Neural cell (in vitro differentiated cells): ENCODE measurements around the gene PHGDH. TPM values are rescaled to one million over a fixed set of nuclear protein-coding genes. Genes with fewer than 3 reads are reported as not detected.

ENCODE experiments used
- H2AFZ ChIP-seq: fragments of 200-600, 300-800 bp; sonication (generic), shearing (Covaris generic); 2 replicates; pipeline ENCODE4 v1.6.0; 2014; ENCODE audit warnings: low read depth, mild to moderate bottlenecking, antibody characterized with exemption, low read length, moderate library complexity
- H3F3A ChIP-seq: fragments of 200-600 bp; shearing (Covaris generic); 2 replicates; pipeline ENCODE4 v1.6.1; 2016; ENCODE audit warnings: mild to moderate bottlenecking, moderate library complexity, mixed read lengths, antibody characterized with exemption, low read length; ENCODE audit not compliant: insufficient read depth, poor library complexity, severe bottlenecking
- H3K27ac ChIP-seq: fragments of 200-600, 300-800 bp; sonication (generic), shearing (Covaris generic); 2 replicates; pipeline ENCODE4 v1.5.1; 2014; ENCODE audit warnings: mild to moderate bottlenecking, low read length, moderate library complexity
- H3K27me3 ChIP-seq: fragments of 300-800, 200-600 bp; sonication (generic), shearing (Covaris generic); 2 replicates; pipeline ENCODE4 v1.6.0; 2014; ENCODE audit warnings: mild to moderate bottlenecking, low read depth, low read length, moderate library complexity; ENCODE audit not compliant: insufficient read depth
- H3K36me3 ChIP-seq: fragments of 300-800, 200-600 bp; sonication (generic), shearing (Covaris generic); 2 replicates; pipeline ENCODE4 v1.5.1; 2014; ENCODE audit warnings: mild to moderate bottlenecking, antibody characterized with exemption, low read length, moderate library complexity; ENCODE audit not compliant: insufficient read depth
- H3K4me2 ChIP-seq: fragments of 300-800, 200-600 bp; sonication (generic), shearing (Covaris generic); 2 replicates; pipeline ENCODE4 v1.6.0; 2014; ENCODE audit warnings: mild to moderate bottlenecking, low read length
- H3K4me3 ChIP-seq: fragments of 300-800, 200-600 bp; sonication (generic), shearing (Covaris generic); 2 replicates; pipeline ENCODE4 v1.5.1; 2014; ENCODE audit warnings: mild to moderate bottlenecking, low read length, moderate library complexity
- H3K79me2 ChIP-seq: fragments of 200-600 bp; shearing (Covaris generic); replicated peaks from 2 replicates; pipeline ENCODE4 v1.6.0; 2014; ENCODE audit warnings: mild to moderate bottlenecking, low read length, moderate library complexity; ENCODE audit not compliant: insufficient read depth
- H3K9ac ChIP-seq: fragments of 300-800, 200-600 bp; sonication (generic), shearing (Covaris generic); 2 replicates; pipeline ENCODE4 v1.6.1; 2016; ENCODE audit warnings: mild to moderate bottlenecking, low read length, mixed read lengths
- H3K9me2 ChIP-seq: fragments of 200-600 bp; shearing (Covaris generic); 2 replicates; pipeline ENCODE4 v1.6.1; 2016; ENCODE audit warnings: mild to moderate bottlenecking, low read length, mixed read lengths; ENCODE audit not compliant: insufficient read depth
- H3K9me3 ChIP-seq: fragments of 200-600, 300-800 bp; sonication (generic), shearing (Covaris generic); 2 replicates; pipeline ENCODE4 v1.6.1; 2016; ENCODE audit warnings: mild to moderate bottlenecking, mixed run types, low read length, moderate library complexity, mixed read lengths
- H4K20me1 ChIP-seq: fragments of 200-600 bp; shearing (Covaris generic); 2 replicates; pipeline ENCODE4 v1.6.1; 2016; ENCODE audit warnings: mild to moderate bottlenecking, mixed run types; ENCODE audit not compliant: insufficient read depth
- CTCF ChIP-seq: fragments of 450-650 bp; IDR thresholded peaks from 2 replicates; pipeline ENCODE4 v1.5.1; 2014; ENCODE audit warnings: antibody characterized with exemption, mild to moderate bottlenecking, moderate library complexity; ENCODE audit not compliant: poor library complexity, severe bottlenecking
- EP300 ChIP-seq: fragments of 450-650 bp; conservative IDR thresholded peaks from 2 replicates; pipeline ENCODE4 v1.6.1; 2014; ENCODE audit warnings: antibody characterized with exemption, mild to moderate bottlenecking, moderate library complexity; ENCODE audit not compliant: poor library complexity, severe bottlenecking
- EZH2 ChIP-seq: fragments of 200-600, 300-800 bp; shearing (Covaris generic), sonication (generic); IDR thresholded peaks from 2 replicates; pipeline ENCODE4 v1.6.1; 2014; ENCODE audit warnings: antibody characterized with exemption, low read length, borderline replicate concordance, mild to moderate bottlenecking; ENCODE audit not compliant: insufficient read depth, poor library complexity, severe bottlenecking
- MXI1 ChIP-seq: fragments of 450-650 bp; conservative IDR thresholded peaks from 2 replicates; pipeline ENCODE4 v1.6.1; 2014; ENCODE audit warnings: antibody characterized with exemption, mild to moderate bottlenecking; ENCODE audit not compliant: poor library complexity, severe bottlenecking
- POLR2AphosphoS5 ChIP-seq: IDR thresholded peaks from 2 replicates; pipeline ENCODE4 v1.6.1; 2012
- RAD21 ChIP-seq: fragments of 450-650 bp; conservative IDR thresholded peaks from 2 replicates; pipeline ENCODE4 v1.6.1; 2014; ENCODE audit warnings: antibody characterized with exemption, mild to moderate bottlenecking, moderate library complexity
- REST ChIP-seq: IDR thresholded peaks from 2 replicates; pipeline ENCODE4 v1.6.1; 2012; ENCODE audit warnings: borderline replicate concordance
- SMC3 ChIP-seq: fragments of 450-650 bp; conservative IDR thresholded peaks from 2 replicates; pipeline ENCODE4 v1.6.1; 2014; ENCODE audit warnings: antibody characterized with exemption, mild to moderate bottlenecking, moderate library complexity; ENCODE audit not compliant: poor library complexity
- TAF1 ChIP-seq: IDR thresholded peaks from 2 replicates; pipeline ENCODE4 v1.6.1; 2012; ENCODE audit warnings: low read depth
- polyA plus RNA-seq: library from polyadenylated mRNA; depleted of rRNA; stranded (reverse); fragments of >200 nt; gene quantifications from 2 replicates; pipeline ENCODE4 v1.2.3, GENCODE V29; 2014

The PHGDH gene
- polyA plus RNA-seq, 1 donor from 2014 or later = 11.8 TPM

DNA sequence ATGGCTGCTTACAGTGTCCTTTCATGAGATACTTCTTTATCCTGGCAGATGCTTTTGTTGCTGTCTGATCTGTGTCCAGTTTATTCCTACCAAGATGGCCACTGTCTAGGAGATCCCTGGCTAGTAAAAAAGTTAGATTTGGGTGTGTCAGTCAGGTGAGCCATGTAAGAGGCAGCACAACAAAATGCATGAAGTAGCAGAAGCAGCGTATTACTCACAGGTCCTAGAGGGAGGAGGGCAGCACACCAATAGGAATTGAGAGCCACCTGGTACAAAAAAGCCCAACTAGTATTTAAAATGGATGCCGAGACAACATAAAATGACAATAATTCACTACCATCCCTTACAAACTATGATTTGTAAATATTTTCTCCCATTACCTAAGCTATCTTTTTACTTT is 40.8 kb upstream of the PHGDH start:
- no peak overlapping the region for H2AFZ ChIP-seq
- no peak for TF ChIP-seq CTCF
- no peak for TF ChIP-seq EP300
- TF ChIP-seq EZH2 = no peak
- no peak for TF ChIP-seq SMC3
- TF ChIP-seq TAF1 = no peak
- no peak for TF ChIP-seq POLR2AphosphoS5
- no peak for TF ChIP-seq MXI1
- no peak for TF ChIP-seq RAD21
- no peak for TF ChIP-seq REST
- H3K9me2 ChIP-seq = no peaks in the 10 kb centered on the region

GRCh38 chr1:119673171-119673940 is 38.4 kb upstream of the PHGDH start:
- no peak for TF ChIP-seq TAF1
- no peak for TF ChIP-seq MXI1
- TF ChIP-seq RAD21 = no peak
- TF ChIP-seq SMC3 = no peak
- TF ChIP-seq REST = no peak
- no peak for TF ChIP-seq EZH2
- TF ChIP-seq CTCF = no peak
- no peak overlapping the region for H2AFZ ChIP-seq

More for the DNA sequence above, 40.8 kb upstream of the PHGDH start:
- Histone ChIP-seq H3K36me3 (no peaks in the 10 kb centered on the region), H3K79me2 (no peaks in the 10 kb centered on the region), H3K27ac (no peak overlapping the region), H3K9ac (no peak overlapping the region), H4K20me1 (no peaks in the 10 kb centered on the region), H3K4me3 (no peak overlapping the region), H3K9me3 (no peaks in the 10 kb centered on the region), H3K4me2 (no peak overlapping the region), H3K27me3 (no peaks in the 10 kb centered on the region), H3F3A (no peaks in the 10 kb centered on the region)

More at GRCh38 chr1:119673171-119673940, 38.4 kb upstream of the PHGDH start:
- Histone ChIP-seq H3K36me3 (no peaks in the 10 kb centered on the region), H4K20me1 (no peaks in the 10 kb centered on the region), H3K79me2 (no peaks in the 10 kb centered on the region), H3K4me3 (no peak overlapping the region), H3K9me2 (no peaks in the 10 kb centered on the region), H3K9me3 (no peaks in the 10 kb centered on the region), H3F3A (no peaks in the 10 kb centered on the region), H3K27ac (no peak overlapping the region), H3K4me2 (no peak overlapping the region), H3K27me3 (no peaks in the 10 kb centered on the region), H3K9ac (no peak overlapping the region)
